GM12864 (cell line): ENCODE data around the gene TDRD1.

Experiments used
- DNase-seq: peaks from one replicate; pipeline ENCODE4 v3.0.0-alpha.2; 2011; ENCODE audit warnings: low read depth
- H3K4me3 ChIP-seq: 2 replicates; pipeline ENCODE4 v1.5.1; 2011; ENCODE audit warnings: mild to moderate bottlenecking, low read depth, low read length, control low read depth
- TF ChIP-seq, protein P1 (sequence below): IDR thresholded peaks from 2 replicates; pipeline ENCODE4 v1.5.1; 2011; ENCODE audit warnings: low read depth, mild to moderate bottlenecking, moderate library complexity, low read length, control low read depth, inconsistent platforms; ENCODE audit errors: missing control alignments

Gene TDRD1

DNA sequence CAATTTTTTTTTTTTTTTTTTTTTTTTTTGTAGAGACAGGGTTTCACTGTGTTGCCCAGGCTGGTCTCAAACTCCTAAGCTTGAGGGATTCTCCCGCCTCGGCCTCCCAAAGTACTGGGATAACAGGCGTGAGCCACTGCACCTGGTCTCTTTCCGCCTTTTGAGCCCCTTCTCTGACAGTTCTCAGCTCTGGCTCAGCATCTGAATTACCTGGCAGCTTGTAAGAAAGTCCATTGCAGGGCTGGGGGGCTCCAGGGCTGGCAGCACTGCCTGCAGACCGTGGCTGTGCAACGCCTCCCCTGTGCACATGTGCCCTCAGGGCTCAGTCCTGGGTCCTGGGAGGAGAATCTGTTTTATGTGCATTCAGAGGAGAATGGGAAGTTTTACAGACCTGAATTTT, 97.5 kb downstream of the TDRD1 start:
- no peak for DNase-seq
- TF ChIP-seq, protein P1, sequence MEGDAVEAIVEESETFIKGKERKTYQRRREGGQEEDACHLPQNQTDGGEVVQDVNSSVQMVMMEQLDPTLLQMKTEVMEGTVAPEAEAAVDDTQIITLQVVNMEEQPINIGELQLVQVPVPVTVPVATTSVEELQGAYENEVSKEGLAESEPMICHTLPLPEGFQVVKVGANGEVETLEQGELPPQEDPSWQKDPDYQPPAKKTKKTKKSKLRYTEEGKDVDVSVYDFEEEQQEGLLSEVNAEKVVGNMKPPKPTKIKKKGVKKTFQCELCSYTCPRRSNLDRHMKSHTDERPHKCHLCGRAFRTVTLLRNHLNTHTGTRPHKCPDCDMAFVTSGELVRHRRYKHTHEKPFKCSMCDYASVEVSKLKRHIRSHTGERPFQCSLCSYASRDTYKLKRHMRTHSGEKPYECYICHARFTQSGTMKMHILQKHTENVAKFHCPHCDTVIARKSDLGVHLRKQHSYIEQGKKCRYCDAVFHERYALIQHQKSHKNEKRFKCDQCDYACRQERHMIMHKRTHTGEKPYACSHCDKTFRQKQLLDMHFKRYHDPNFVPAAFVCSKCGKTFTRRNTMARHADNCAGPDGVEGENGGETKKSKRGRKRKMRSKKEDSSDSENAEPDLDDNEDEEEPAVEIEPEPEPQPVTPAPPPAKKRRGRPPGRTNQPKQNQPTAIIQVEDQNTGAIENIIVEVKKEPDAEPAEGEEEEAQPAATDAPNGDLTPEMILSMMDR: no peak
- no peak overlapping the region for H3K4me3 ChIP-seq

DNA sequence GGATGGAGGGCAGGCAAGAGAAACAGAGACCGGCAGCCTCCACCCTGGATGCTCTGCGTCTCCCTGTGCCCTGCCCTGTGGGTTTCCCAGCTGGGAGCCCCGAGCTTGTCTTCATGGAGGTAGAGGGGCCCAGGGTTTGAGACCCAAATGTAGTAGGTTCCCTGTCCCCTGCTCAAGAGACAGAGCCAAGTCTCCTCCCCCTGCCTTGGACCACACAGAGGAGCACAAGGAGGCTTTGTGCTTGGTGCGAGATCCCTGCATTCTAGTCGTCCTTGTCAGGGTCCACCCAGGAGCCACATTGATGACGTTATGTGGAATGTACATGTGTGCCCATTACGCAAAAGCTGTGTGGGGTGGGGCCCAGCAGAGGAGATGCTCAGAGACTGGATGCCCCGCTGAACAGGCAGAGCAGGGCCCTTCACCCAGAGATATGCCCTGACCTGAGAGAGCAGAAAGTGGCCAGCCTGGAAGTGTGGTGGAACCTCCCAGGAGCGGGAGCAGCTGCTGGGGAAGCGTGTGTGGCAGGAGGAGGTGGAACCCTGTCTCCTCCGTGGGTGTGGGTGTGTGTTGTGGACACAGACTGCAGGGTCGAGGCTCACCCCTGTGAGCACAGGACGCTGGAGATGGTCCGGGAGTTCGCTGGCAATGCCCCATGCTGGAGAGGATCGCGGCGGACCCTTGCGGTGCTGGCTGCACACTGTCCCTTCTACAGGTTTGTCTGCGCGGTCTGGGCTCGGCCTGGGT, 99.2 kb downstream of the TDRD1 start:
- DNase-seq: no peak
- TF ChIP-seq, protein P1: no peak
- no peak overlapping the region for H3K4me3 ChIP-seq

DNA sequence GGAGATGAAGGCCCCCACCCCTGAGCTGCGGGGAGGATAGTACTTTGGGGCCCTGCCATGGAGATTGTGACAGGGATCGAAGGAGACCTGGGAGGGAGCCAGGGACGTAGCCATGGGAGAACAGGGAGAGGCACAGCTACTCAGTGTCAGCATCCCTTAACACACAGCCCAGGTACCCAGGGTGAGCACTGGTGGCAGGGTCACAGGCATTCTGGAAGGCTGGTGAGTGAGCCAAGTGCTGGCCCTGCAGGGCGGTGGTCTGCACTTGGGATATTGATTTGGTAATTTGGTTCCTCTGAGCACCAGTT, 99.7 kb downstream of the TDRD1 start:
- H3K4me3 ChIP-seq: no peak overlapping the region
- TF ChIP-seq, protein P1: no peak
- no peak for DNase-seq

DNA sequence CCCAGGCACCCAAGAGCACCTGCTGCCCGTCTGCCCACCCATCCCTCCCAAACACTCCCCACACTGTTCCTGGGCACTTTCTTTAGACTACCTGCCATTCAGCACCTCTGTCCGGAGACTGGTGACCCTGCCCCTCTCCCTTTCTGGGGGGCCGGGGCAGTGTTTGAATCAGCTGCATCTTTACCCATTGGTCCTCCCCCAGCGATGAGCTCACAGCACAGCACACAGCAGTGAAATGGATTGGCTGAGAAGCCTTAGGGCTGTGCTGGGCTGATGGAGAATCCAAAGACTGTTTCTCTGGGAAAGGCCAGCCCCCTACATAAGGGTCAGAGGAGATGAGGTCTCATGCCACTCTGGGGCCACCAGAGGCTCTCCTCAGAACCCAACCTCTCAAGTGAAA, 100.1 kb downstream of the TDRD1 start:
- TF ChIP-seq, protein P1: no peak
- no peak overlapping the region for H3K4me3 ChIP-seq
- DNase-seq: no peak

DNA sequence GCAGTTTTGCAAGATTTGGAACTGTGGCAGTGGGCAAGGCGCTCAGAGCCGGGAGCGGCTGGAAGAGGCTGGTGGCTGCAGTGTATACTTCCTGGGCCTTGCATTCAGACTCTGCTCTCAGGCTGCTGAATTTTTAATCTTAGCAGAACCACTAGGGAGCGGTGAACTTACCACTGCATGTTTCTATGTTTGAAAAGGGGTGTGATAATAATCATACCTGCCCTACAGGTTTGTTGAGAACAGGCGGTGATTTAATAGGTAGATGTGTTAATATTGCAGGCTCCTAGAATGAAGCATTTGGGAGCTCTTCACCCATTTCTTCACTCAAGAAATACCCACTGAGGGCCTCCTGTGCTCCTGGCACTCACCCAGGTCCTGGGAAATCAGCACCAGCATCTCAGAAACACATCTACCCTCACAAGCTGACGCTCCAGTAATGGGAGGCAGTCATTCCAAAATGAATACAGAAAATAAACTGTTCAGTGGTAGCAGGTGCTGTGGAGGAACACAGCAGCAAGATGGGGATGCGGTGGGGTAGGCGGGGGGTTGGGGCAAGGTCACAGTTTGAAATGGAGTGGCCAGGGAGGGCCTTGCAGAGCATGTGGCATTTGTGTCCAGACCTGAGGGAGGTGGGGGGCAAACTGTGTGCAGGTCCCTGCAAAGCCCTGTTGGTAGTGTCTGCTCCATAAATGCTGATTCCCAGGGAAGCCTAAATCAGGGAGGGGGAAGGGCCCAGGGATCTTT, 100.9 kb downstream of the TDRD1 start:
- DNase-seq: no peak
- TF ChIP-seq, protein P1: no peak
- H3K4me3 ChIP-seq: no peak overlapping the region

DNA sequence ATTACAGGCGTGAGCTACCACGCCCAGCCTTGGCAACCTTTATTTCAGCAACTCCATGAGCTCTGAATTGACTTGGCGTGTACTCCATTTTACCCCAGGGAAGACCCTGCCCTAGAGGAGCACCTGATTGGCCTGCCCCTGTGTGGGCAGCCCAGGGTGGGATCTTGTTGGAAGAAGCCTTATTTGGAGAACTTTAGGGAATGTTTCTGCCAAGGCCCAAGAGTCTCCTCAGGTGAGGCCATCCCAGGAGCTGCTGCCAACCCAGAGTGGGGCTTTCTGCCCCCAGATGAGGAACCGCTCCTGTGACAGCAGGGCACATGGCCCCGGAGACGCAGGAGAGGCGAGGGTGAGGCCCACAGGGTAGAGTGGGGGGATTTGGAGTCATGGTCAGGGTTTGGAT, 101.9 kb downstream of the TDRD1 start:
- no peak overlapping the region for H3K4me3 ChIP-seq
- no peak for DNase-seq
- TF ChIP-seq, protein P1: no peak

DNA sequence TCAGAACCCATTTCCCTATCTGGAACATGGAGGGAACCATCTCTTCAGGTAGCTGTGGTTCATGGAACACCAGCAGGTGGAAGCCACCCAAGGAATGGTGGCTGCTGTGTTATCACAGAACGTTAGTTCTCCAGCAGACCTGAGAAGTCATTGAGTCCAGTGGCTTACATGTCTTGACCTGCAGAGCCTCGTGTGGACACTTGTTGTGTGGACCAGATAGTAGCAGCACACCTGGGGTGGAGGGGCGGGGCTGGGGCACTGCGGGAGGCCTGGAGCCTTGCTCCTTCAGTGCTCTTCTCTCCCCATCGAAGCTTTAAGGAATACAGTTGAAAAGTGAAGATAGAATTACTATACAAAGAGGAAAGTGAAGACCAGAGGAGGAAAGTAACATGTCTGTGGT, 102.3 kb downstream of the TDRD1 start:
- H3K4me3 ChIP-seq: no peak overlapping the region
- no peak for DNase-seq
- TF ChIP-seq, protein P1: no peak
